ENCODE results near the gene FBXL16.
"Not testable (repeated sequence)": the region's sequence is repeated elsewhere in the genome, so short reads cannot be mapped to it uniquely, and the experiment has no call there.

Gene FBXL16

DNA sequence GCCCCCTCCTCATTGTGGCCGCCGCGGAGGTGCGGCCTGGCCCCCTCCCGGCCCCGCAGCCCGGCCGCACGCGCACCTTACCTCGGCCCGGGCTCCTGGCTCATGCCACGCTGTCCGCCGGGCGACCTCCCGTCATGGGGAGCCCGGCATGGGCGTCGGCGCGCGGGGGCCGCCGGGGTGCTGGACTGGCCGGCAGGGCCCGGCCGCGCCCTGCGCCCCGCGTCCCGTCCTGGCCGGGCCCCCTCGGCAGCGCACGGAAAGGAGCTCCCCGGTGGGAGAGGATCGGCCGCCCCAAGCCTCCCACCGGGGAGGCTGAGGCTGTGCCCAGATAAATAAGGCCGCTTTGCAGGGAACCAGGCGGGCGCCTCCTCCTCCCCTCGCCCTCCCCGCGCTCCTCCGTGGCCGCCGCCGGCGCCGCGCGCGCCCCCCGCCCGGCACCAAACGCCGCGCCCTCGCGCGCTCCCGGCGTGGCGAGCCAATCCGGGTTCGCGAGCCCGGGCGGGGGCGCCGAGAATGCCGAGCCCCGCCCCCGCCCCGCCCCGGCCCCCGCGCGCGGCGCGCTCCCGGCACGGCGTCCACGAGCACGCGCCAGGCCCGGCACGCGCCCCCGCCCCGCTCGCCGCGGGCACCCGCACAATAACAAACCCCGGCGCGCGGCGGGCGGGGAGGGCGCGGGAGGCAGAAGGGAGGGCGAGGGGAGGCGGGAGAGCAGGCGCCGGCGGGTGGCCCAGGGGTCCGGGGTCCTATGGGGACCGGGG, at the start of gene FBXL16:
Gene FBXL16 (minus strand): TSS at position 371 of the 758 bp plus-strand sequence. CDS start 8,396 bp downstream, outside the sequence.
- DNase-seq: peak in 1 of 2 experiments; percentile 80

DNA sequence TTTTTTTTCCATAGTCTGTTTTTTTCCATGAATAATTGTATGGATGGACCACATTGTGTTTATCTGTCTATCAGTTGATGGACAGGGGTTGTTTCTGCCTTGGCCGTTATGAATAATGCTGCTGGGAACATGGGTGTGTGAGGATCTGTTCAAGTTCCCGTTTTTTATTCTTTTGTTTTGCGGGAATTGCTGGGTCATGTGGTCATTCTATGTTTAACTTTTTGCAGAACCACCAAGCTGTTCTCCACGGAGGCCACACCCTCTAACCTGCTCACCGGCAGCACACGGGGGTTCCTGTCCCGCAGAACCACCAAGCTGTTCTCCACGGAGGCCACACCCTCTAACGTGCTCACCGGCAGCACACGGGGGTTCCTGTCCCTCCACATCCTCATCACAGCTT, 49.1 kb upstream of the FBXL16 start:
- DNase-seq: no peak

GRCh38 chr16:754121-754607, 48.6 kb upstream of the FBXL16 start:
- not testable (repeated sequence) for DNase-seq

GRCh38 chr16:752007-752312, 46.4 kb upstream of the FBXL16 start:
- DNase-seq: peak in 1 of 2 experiments; percentile 45

GRCh38 chr16:751152-752006, 45.8 kb upstream of the FBXL16 start:
- DNase-seq: no peak

DNA sequence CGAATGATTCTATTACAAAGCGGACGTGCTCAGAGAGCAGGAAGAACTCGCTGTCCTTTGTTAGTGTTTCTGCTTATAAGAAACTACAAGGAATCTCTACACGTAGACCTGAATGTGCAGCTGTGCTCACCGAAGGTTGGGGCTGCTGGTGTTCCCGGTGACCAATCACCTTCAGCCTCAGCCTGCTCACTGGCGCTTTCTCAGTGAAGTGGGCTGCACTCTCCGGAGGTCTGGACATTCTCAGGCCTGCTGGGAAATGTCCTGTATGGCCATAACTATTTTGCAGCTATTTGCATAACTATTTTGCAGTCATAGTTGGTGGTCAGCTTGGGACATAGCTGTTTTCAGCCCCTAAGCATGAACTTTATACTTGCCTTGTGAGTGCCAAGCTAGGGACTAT, 44.9 kb upstream of the FBXL16 start:
- DNase-seq: no peak

GRCh38 chr16:749010-749409, 43.4 kb upstream of the FBXL16 start:
- no peak for DNase-seq

GRCh38 chr16:747978-748746, 42.6 kb upstream of the FBXL16 start:
- no peak for DNase-seq

- no peak for DNase-seq
Observed at GRCh38 chr16:746637-747036, 41.0 kb upstream of the FBXL16 start.

- peak in 1 of 2 experiments; percentile 63 for DNase-seq
Observed at GRCh38 chr16:745739-746138, 40.1 kb upstream of the FBXL16 start.

DNA sequence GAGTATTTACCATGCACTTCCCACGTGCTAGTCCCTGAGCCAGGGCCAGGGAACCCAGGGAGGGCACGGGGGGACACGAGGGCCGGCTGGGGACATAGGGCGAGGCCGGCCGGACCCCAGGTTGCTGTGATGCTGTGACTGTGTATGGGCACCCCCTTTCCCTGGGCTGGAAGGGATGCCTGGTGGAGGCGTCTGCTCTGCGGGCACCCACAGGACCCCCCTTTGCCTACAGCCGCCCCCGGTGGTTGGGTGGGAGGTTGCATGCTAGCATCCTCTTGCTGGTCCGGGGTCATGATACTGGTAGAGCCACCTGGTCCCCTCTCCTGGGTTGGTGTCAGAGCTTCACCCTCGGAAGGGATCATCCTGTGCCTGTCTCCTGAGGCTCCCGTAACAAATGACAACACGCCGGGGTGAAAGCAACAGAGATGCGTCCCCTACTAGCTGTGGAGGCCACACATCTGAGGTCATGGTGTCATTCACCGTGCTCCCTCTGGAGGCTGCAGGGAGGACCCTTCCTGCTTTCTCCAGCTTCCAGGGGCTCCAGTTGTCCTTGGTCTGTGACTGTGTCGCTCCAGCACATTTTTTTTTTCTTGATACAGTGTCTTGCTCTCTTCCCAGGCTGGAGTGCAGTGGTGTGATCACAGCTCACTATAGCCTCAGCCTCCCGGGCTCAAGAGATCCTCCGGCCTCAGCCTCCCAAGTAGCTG, 38.3 kb upstream of the FBXL16 start:
- no peak for DNase-seq

- not testable (repeated sequence) for DNase-seq
Observed at GRCh38 chr16:742894-743293, 37.3 kb upstream of the FBXL16 start.

DNA sequence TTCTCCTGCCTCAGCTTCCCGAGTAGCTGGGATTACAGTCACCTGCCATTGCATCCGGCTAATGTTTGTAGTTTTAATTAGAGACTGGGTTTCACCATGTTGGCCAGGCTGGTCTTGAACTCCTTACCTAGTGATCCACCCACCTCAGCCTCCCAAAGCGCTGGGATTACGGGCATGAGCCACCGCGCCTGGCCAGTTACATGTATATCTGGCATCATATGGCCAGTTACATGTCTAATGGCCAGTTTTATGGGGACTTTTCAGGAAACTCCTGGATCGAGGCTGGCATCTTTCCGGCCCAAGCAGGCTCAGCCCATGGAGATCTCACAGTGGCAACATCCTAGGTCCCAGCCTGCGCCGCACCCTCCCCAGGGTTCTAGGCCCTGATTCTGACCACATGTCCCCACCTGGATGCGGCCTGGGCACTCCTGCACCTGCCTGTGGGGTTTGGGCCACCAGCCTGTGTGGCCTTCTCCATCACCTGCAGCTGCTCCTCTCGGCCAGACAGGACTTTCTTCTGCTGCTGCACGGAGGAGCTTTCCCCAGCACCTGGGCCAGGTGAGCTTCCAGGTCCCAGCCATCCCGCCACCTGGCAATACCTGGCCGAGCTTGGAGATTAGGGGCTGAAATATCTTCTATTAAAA, 36.5 kb upstream of the FBXL16 start:
- DNase-seq: no peak

GRCh38 chr16:740764-741505, 35.3 kb upstream of the FBXL16 start, which contains the start of gene CIAO3:
Gene CIAO3, minus strand, starts transcription at chr16:740997. Its CDS starts 12 bp downstream, at chr16:740985.
- DNase-seq: peak; percentile 45 to 87

GRCh38 chr16:740459-740763, 34.8 kb upstream of the FBXL16 start:
- no peak for DNase-seq

DNA sequence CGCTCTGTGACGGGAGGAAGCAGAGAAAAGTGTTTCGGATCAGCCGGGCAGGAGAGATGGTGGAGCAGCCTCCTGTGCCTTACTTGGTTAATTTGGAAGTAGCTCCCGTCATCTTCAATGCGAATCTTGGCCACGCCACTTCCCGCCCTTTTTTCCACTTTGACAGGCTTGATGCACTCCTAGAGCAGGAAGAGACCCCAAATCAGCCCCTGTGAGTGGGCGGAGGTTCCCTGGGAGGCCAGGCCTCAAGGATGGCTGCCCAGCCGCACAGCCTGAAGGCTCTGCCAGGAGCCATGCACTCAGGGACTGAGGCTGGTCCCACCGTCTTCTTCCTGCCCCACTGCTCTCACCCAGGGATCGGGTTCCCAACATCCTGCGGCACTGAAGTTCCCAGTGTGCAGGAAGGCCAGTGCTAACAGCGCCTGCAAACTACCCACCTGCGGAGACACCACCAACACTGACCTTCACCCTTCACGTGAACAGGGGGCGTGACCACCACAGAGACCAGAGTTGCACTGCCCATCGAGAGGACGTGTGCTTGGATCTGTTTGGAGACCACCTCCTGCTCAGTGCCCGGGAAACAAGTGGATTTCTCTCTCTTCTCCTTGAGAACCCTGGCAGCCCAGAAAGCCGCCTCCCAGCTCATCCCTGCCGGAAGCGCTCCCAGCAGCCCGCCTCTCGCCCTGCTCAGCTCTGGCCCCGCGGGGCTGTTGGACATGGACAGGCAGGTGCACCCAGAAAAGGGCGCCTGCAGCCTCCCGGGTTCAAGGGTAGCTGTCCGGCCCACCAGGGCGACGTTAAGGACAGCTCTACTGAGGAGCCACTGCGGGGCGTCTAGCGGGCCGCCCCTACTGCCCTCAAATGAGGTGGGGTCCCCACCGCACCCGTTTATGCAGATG, 34.2 kb upstream of the FBXL16 start:
- DNase-seq: no peak

GRCh38 chr16:736936-737481, 31.4 kb upstream of the FBXL16 start:
- no peak for DNase-seq

DNA sequence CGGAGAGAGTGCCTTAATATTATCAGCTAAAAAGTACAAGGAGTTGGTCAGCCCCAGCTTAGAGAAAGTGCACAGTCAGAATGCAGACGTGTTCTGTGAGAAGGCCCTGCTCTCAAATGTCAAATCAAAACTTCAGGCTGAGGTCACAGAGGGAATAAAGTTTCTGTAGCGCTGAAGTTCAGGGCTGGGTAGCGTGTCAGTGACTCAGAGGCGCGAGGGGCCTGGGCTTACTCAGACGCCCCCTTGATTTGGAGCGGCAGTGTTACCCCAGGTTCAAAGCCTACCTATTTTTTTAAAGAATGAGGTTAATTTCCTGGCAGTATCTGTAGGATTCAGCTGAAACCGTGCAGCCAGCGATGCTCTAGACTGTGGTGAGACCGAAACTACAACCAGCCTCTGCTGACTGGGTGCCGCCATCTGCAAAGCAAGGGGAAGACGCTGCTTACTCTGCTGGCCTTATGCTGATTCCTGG, 30.4 kb upstream of the FBXL16 start:
- DNase-seq: no peak

GRCh38 chr16:734981-735881, 29.6 kb upstream of the FBXL16 start:
- no peak for DNase-seq
